SH-SY5Y (cell line): ENCODE results near the gene ASCC1.

Experiments
- GATA2 ChIP-seq: IDR thresholded peaks from 2 replicates; pipeline ENCODE4 v1.6.1; 2011; ENCODE audit warnings: mild to moderate bottlenecking, low read depth, low read length
- GATA3 ChIP-seq: IDR thresholded peaks from 2 replicates; pipeline ENCODE4 v1.6.1; 2011; ENCODE audit warnings: low read depth, mild to moderate bottlenecking, low read length, moderate library complexity

DNA sequence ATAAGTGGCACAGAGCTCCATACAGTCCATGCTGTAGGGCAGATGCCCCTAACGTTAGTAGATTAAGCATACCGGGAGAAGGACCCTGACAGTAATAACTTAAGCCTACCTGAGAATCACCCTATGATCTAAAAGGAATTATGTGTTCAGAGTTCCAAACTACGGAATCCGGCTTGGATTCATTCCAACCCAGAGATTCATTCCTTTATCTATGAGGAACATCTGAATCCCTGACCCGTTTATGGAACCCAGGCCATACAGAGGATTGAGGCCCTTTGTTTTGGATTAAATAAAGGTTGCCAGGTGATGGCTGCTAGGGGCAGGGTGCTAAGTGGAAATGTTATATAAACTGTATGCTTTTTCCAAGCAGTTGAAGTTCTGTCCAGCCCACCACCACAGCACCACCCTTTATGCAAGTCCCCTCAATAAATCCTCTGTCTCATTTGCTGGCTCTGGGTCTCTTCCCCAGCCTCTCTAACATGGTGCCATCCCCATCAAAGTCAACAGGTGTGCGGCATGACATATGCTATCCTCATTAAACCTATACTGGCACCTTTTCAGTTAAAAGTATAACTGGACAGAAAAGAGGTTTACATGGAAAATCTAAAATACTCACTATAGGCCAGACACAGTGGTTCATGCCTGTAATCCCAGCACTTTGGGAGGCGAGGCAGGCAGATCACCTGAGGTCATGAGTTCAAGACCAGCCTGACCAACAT, 9.4 kb downstream of the ASCC1 start:
- no peak for TF ChIP-seq GATA2
- TF ChIP-seq GATA3: no peak
